GM18870 (cell line): ENCODE results near the gene EPHA6.
"Not testable (repeated sequence)": the region's sequence is repeated elsewhere in the genome, so short reads cannot be mapped to it uniquely, and the experiment has no call there.

Source experiments
- ATAC-seq: cut with Tn5 transposase; IDR thresholded peaks from one replicate; pipeline ENCODE4 v1.9.1; 2021; ENCODE audit warnings: moderate library complexity; ENCODE audit not compliant: unreplicated experiment

Gene EPHA6

GRCh38 chr3:97264180-97264579 lies 449.8 kb downstream of the EPHA6 start:
- ATAC-seq: no peak

- ATAC-seq: no peak
Measured at GRCh38 chr3:97265237-97266005, 451.0 kb downstream of the EPHA6 start.

DNA sequence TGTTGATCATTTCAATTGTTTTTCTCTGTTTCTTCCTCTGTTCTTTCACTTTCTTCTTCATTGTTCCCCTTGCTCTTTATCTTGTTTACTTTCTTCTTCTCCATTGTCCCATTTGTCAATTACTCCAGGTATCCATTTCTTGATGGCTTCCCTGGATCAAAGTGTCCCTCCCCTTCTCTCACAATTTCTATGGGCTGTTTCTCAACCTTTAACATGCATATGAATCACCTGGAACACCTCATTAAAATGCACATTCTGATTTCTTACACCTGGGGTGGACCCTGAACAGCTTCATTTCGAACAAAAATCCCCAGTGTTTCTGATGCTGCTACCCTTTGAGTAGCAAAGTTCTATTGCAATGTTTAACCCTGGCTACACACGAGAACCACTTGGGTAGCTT lies 454.8 kb downstream of the EPHA6 start:
- no peak for ATAC-seq

DNA sequence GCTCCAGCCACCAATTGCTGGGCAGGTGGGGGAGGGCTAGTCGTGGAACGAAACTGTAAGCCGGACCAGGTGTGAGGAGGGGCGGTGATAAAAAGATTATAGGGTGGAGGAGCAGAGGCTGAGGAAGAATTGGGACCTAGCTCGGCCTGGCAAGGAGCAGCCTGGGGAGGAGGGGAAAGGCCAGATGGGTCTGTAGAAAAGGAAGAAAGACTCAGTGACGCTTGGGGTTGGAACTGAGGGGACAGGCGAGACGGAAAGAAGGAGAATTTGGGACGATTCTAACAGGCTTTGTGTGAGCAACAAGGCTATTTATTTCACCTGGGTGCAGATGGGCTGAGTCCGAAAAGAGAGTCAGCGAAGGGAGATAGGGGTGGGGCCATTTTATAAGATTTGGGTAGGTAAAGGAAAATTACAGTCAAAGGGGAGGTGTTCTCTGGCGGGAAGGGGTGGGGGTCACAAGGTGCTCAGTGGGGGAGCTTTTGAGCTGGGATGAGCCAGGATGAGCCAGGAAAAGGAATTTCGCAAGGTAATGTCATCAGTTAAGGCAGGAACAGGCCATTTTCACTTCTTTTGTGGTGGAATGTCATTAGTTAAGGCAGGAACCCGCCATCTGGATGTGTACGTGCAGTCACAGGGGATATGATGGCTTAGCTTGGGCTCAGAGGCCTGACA lies 462.6 kb downstream of the EPHA6 start:
- ATAC-seq: not testable (repeated sequence)

- ATAC-seq: no peak
Measured at GRCh38 chr3:97277708-97278107, 463.3 kb downstream of the EPHA6 start.

DNA sequence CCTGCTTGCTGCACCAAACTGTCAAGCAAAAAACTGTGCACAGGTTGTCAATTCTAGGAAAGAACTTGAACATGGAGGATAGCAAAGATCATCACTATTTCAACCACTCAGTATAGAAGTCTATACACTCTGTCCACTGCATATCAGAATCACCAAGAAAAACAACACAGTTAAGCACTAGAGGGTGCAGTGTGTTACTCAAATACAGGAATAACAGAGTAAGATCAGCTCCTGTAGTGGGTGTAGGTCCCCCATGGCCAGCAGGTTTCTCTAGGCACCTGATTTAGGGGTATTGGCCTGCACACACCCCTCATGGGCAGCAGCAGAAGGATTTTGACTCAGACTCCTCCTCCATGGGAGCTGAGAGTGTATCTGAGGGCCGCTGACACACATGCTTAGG lies 464.1 kb downstream of the EPHA6 start:
- ATAC-seq: no peak

DNA sequence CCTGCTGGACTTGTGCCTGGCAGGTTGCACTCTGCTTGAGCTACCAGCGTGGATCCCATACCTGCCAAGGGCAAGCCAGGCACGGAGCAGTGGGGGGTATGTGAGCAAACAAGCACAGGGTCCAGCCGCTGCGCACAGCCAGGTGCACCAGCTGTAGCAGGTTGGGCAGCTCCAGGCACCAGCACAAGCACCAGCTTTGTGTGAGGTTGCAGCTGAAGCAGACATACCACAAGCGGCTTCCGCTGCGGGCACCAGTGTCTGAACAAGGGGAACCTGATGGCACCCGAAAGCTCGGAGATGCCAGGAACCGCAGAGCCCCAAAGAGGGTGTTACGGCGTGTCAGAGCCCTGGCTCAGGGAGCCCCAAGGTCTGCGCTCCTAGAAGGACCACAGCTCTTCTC lies 477.5 kb downstream of the EPHA6 start:
- ATAC-seq: no peak

GRCh38 chr3:97293596-97294131 lies 479.3 kb downstream of the EPHA6 start:
- no peak for ATAC-seq

DNA sequence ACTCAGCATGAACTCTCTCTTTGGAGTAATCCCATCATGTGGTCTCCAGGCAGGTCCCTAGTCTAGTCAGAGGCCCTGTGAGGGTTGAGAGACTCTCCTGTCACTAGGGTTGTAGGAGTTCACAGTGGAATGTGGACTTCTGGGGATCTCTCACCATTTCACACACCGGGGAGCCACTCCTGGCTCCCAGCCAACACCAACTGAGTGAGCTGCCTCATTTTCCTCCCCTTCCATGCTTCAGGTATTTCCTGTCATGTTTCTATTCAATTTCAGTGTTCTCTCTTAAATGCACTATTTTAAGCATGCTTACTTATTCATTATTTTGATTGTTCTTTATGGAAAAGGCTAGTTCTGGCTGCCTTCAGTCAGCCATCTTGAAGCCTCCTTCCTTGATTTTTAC lies 482.6 kb downstream of the EPHA6 start:
- no peak for ATAC-seq

DNA sequence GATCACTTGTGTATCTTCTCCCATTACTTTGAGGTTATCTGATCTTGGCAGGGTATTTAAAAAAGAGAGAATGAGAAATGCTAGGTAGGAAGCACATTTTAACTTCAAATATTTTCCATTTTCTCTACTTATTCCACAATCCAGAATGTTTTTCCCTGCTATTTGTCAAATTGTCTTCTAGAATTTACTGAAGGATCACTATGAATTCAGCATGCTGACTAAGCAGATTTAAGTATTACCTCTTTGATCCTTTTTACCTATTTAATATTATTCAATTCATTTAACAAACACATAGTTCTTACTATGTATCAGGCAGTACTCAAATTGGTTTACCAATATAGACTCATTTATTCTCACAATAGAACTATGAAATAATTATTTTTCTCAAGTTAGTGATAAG lies 486.7 kb downstream of the EPHA6 start:
- ATAC-seq: no peak

GRCh38 chr3:97306226-97306625 lies 491.8 kb downstream of the EPHA6 start:
- no peak for ATAC-seq

- ATAC-seq: no peak
Measured at GRCh38 chr3:97338375-97338774, 524.0 kb downstream of the EPHA6 start.

- ATAC-seq: no peak
Measured at GRCh38 chr3:97340940-97341339, 526.5 kb downstream of the EPHA6 start.

DNA sequence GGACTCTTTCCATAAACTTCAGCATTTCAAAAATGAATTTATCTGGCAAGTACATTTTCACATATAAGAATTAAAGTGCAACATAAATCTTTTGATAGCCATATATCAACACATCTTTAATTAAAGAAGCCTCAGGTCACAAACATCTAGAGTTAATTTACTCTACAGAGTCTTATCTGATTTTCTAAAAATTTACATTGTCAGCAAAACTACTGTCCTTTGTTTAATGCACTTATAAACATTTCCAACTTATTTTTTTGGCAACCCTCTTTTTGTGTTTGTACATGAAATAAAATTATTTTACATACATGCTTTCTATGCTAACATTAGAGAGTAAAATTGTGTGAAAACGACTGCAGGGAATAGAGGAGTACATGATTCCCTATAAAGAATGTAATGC lies 533.4 kb downstream of the EPHA6 start:
- no peak for ATAC-seq

- ATAC-seq: no peak
Measured at GRCh38 chr3:97350971-97351370, 536.6 kb downstream of the EPHA6 start.

DNA sequence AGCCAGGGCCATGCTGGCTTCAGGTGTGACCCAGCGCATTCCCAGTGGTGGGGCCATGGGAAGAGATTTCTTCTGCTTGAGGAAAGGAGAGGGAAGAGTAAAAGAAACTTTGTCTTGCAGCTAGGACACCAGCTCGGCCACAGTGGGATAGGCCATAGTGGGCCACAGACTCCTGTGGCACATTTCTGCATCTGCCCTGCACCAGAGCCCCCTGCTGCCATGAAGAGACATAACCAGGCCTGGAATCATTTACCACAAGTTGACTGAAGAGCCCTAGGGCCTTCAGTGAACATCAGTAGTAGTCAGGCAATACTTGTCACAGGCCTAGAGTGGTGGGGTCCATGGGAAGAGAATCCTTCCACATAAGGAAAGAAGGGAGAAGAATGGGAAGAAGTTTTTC lies 538.8 kb downstream of the EPHA6 start:
- ATAC-seq: no peak

GRCh38 chr3:97359977-97360376 lies 545.6 kb downstream of the EPHA6 start:
- no peak for ATAC-seq

DNA sequence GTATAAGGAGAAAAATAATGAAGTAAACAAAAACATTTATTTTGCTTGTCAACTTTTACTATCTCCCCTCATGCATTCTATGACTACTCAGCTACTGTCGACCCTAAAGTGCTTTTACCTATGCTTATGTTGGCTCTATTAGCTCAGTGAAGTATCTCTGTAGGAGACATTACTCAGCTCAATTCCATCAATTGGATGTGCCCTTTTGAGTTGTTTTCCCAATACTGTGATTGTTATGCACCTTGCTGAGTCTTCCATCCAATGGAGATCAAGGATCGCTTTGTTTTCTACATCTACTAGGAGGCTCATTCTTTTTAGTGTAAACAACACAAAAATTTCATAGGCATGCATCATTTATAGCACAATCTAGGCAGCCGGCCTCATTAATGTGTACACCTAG lies 546.4 kb downstream of the EPHA6 start:
- no peak for ATAC-seq

GRCh38 chr3:97384583-97384982 lies 570.2 kb downstream of the EPHA6 start:
- no peak for ATAC-seq

GRCh38 chr3:97388774-97389173 lies 574.4 kb downstream of the EPHA6 start:
- no peak for ATAC-seq

DNA sequence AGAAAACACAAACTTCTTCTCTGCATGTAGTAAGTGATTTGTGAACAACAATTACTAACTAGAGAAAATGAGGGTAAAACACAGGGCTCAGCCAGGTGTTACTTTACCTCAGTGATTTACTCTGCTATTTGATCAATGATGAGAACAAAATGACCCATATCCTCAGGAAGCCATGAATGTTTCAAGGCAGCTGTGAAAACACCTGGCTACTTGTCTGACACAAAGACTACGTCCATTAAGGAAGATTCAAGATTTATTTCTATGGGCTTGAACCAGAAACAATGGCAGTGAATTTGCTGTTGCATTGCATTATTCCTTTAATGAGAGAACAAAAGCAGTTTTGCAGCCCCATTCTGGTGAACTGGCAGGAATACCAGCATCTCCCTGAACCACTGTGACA lies 575.5 kb downstream of the EPHA6 start:
- ATAC-seq: no peak

DNA sequence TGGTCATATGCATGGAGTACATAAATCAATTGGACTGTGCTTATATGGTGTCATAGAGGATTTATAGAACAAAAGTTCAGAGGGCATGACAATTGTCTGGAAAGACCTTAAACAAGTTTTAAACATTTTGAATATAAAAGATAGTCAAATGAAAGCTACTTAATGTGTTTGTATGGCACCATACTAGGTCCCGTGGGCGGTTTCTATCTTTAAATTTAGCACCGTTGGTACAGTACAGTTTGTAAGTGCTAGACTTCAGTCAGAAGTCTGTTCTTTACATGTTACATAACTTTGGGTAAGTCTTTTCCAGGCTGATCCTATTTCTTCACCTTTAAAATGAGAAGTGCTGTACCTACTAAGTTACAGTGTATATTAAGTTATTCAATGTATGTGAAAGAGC lies 576.8 kb downstream of the EPHA6 start:
- ATAC-seq: no peak
